HG03025 (cell line): Measurements from ENCODE around the gene ZNF470.

Experiments used
- ATAC-seq: cut with Tn5 transposase; IDR thresholded peaks from one replicate; pipeline ENCODE4 v1.9.1; 2021; ENCODE audit warnings: mild to moderate bottlenecking, moderate library complexity; ENCODE audit not compliant: unreplicated experiment, low FRiP score

Gene ZNF470

DNA sequence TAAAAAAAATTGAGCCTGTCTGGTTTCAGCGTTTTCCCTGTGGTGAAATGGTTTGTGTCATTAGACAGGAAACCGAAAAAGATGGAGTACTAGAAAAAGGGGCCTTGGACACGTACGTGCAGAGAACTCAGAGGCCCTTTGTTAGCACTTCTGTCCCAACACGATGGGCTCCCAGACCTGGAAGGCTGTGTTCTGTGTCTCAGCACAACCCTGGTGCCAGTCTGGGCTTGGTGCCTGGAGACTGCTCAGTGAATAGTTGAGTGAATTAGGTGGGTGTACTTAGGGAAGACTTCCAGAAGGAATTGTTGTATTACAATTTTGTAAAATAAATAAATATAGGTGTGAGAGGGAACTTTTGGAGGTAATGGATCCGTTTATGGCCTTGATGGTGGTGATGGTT, 36.6 kb downstream of the ZNF470 start:
- no peak for ATAC-seq

DNA sequence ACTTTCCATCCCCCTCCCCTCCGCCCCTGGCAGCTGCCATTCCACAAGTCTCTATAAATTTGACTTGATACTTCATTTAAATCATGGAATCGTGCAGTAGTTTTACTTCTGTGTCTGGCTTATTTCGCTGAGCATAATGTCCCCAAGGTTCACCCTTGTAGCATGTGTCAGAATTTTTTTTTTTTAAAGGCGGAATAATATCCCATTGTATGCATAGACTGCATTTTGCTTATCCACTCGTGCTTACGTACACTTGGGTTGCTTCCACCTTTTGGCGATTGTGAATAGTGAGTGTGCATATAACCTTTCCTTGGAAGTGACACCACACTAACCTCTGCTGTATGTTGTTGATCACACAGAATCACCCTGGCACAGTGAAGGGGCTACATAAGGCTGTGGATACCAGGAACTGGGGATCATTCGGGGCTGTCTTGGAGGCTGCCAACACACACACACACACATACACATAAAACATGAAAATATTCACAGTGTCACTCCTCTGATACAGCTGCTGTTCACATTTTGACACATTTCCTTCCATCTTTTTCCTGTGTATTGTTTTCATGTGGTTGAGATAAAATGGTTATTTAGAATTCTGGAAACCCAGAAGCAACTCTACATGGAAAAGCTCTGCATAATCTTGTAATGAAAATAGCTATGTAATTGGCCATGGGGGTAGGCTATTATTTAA, 41.2 kb downstream of the ZNF470 start:
- ATAC-seq, result no peak

DNA sequence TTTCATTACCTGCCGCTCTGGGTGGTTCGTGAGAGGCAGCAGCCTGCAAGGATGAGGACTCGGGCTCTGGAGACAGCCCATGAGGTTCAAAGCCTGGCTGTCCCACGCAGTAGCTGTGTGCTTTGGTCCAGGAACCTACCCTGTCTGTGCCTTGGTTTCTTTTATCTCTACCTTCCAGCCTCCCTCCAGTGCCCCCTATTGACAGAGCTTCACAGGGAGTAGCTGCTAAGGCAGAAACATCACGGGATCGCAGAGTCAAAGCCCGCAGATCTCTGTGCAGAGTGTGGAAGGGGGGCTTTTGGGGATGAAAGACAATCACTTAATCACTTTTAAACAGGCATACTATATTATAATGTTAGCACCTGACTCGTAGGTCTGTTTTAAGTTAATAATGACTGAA, 44.0 kb downstream of the ZNF470 start:
- no peak for ATAC-seq

DNA sequence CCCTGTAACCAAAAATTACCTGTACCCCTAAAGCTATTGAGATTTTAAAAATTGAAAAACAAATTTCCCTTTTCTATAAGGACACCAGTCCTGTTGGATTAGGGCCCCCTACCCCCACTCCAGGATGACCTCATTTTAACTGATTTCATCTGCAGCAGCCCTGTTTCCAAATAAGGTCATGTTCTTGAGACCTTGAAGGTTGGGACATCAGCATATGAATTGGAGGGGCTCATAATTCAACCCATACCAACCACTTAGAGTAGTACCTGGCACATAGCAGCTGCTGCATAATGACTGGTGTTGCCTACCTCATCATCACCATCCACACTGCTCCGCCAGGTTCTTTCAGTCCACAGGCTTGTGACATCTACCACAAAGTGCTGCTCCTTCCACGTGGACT, 45.5 kb downstream of the ZNF470 start:
- ATAC-seq, result no peak

DNA sequence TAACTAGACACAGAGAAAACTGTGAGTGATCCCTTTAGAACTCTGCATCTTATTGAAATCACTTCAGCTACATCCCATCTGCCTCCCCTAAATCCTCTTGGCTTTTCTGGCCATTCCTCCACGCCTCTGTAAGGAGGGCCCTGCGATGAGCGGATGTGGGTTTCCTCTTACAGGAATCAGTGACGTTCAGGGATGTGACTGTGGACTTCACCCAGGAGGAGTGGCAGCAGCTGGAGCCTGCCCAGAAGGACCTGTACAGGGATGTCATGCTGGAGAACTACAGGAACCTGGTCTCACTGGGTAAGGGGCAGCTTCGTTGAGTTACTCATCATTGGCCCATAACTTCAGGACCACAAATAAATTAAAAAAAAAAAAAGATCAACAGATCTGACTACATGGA, 46.4 kb downstream of the ZNF470 start:
- ATAC-seq, result no peak

DNA sequence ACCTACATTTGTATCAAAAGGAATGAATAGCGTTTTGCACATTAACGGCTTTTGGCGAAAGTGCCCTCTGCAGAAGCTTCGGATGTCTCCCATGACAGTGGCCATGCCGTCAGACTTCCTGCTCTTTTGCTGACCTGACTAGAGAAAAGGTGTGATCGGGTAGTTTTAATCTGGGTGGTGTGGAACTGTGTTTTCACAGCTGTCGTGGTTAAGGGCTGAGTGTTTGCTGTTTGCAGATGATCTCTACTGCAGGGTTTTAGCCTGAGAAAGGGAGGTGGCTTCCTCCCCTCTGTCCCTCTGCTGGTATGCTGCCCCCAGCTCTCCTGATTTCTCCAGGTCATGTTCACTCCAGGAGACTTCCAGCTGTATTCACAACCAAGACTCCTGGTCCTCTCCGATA, 50.3 kb downstream of the ZNF470 start:
- ATAC-seq, result no peak

DNA sequence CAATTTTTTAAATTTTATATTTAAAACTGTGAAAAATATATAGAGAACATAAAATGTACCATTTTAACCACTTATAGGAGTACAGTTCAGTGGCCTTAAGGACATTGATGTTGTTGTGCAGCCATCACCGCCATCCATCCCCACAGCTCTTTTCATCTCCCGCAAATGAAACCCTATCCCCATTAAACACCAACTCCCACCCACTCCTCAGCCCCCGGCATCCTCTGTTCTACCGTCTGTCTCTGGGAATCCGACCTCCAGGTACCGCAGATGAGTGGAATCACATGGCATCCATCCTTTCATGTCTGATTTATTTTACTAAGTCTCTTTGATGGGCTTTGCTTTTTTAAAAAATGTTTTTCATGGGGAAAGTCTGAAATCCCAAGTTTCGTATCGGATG, 51.9 kb downstream of the ZNF470 start:
- ATAC-seq, result no peak

DNA sequence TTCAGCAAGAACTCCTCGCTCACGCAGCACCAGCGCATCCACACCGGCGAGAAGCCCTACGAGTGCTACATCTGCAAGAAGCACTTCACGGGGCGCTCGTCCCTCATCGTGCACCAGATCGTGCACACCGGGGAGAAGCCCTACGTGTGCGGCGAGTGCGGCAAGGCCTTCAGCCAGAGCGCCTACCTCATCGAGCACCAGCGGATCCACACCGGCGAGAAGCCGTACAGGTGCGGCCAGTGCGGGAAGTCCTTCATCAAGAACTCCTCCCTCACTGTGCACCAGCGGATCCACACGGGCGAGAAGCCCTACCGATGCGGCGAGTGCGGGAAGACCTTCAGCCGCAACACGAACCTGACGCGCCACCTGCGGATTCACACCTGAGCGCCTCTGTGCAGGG, 55.1 kb downstream of the ZNF470 start:
- ATAC-seq, result no peak

DNA sequence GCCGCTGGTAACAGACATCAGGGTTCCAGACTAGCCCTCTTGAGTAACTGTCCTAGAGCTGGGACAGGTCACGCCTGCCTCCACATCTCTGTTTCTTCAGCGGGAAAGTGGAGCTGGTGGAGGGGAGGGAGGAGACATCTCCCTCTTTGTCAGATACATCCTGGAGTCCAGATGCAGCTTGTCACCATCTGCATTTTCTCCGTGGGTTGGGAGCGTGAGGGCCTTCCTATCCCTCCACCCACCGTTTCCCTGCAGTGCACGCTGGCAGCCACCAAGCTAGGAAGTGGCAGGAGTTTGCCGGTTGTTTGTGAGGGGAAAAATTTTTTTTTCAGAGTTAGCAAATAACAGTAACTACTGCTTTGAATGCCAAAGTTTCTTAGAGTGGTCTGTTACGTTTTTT, 55.7 kb downstream of the ZNF470 start:
- no peak for ATAC-seq

DNA sequence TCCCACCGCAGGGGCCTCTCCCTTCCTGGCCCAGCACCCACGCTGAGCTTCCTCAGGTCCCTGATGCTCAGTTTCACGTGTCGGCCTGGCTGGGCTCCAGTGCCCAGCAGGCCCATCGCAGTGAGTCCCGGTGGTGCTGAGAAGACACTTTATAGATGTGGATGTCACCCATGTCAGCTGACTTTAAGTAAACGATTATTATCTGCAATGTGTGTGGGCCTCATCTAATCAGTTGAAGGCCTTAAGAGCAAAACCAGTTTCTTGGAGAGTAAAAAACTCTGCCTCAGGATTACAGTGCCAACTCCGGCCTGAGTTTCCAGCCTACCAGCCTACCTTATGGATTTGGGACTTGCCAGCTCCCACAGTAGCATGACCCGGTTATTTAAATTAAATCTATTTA, 58.4 kb downstream of the ZNF470 start:
- no peak for ATAC-seq

DNA sequence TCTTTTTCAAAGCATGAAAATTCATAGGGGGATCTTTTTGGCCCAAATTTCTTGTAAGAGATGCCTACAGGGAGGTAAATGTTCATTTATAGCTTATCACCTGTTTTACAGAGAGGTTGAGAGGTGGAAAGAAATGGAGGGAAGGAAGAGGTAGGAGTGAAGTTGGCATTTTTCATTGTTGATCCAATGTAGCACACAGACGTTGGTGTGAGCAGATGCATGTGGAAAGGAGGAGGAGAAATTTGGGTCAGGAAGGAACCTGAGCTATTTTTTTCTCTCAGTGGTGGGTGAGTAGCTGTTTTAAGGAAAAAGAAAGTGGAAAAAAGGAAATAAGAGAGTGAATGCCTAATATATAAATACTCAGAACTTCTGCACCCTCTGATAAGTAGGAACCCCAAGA, 65.8 kb downstream of the ZNF470 start:
- ATAC-seq, result no peak

DNA sequence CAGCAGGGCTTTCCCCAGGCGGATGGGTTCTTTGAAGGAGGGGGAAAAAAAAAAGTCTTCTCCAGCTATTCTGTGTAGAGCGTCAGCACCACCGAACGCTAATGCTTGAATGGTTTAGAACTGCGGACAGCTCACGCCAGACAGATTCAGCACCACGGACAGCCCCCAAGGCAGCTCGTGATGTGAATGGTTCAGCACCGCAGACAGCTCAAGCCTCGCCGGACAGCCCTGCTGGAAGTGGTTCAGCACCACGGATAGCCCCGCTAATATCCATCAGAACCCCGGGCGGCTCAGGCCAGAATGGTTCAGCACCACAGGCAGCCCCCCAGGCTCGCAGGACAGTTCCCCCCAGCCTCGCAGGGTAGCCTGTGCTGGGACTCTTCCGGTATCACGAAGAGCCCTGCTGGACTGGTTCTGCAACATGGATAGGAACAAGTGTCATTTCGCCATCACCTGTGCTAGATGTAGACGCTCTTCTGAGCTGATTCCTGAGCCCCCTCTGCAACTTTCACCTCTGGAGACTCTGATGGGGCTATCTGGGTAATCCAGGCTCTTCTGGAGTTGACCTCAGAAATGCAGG, 70.8 kb downstream of the ZNF470 start:
- ATAC-seq, result no peak
